ENCODE results near the gene CTNNBIP1. TPM values are rescaled to one million over a fixed set of nuclear protein-coding genes. Genes with fewer than 3 reads are reported as not detected.

The CTNNBIP1 gene
- total RNA-seq, 4 donors from 2014 or later: 17.0 to 27.2 (median 23.4) TPM

DNA sequence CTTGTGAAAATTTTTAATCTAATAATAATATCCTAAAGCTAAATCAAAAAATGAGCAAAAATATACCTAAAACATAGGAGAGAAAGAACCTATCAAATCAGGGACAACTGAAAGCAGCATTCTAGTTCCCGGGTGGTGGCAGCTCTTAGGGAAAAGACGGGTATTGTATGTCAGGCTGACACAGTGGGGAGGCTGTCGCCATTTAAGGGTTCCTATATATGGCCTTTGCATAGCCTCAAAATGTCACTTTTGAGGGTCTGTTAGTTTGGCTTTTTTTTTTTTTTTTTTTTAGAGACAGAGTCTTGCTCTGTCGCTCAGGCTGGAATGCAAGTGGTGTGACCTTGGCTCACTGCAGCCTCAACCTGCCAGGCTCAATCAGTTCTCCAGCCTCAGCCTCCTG lies 92.3 kb downstream of the CTNNBIP1 start:
- Histone ChIP-seq H3K9me3 (no peaks in the 10 kb centered on the region), H3K4me1 (peaks cover 8 to 38% (median 32%) of the 10 kb centered on the region in 4 donors), H3K27ac (replicated peaks in 1 of 4) (no peak overlapping the region), H3K4me3 (no peak overlapping the region), H3K36me3 (no peaks in the 10 kb centered on the region), H3K27me3 (no peaks in the 10 kb centered on the region)
- 89% methylated on average over 4 of the region's 4 CpGs for WGBS
- DNase-seq (ENCODE audit: extremely low spot score): no peak
- TF ChIP-seq, protein P1, sequence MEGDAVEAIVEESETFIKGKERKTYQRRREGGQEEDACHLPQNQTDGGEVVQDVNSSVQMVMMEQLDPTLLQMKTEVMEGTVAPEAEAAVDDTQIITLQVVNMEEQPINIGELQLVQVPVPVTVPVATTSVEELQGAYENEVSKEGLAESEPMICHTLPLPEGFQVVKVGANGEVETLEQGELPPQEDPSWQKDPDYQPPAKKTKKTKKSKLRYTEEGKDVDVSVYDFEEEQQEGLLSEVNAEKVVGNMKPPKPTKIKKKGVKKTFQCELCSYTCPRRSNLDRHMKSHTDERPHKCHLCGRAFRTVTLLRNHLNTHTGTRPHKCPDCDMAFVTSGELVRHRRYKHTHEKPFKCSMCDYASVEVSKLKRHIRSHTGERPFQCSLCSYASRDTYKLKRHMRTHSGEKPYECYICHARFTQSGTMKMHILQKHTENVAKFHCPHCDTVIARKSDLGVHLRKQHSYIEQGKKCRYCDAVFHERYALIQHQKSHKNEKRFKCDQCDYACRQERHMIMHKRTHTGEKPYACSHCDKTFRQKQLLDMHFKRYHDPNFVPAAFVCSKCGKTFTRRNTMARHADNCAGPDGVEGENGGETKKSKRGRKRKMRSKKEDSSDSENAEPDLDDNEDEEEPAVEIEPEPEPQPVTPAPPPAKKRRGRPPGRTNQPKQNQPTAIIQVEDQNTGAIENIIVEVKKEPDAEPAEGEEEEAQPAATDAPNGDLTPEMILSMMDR (IDR thresholded peaks at IDR 0.05): no peak
- TF ChIP-seq POLR2AphosphoS5 (IDR thresholded peaks at IDR 0.05): no peak
- TF ChIP-seq POLR2A (IDR thresholded peaks at IDR 0.05; ENCODE audit: low read depth): no peak
- no peak for TF ChIP-seq EP300 (IDR thresholded peaks at IDR 0.05)
- intact Hi-C loops (cut with DNase I): no loop called here

DNA sequence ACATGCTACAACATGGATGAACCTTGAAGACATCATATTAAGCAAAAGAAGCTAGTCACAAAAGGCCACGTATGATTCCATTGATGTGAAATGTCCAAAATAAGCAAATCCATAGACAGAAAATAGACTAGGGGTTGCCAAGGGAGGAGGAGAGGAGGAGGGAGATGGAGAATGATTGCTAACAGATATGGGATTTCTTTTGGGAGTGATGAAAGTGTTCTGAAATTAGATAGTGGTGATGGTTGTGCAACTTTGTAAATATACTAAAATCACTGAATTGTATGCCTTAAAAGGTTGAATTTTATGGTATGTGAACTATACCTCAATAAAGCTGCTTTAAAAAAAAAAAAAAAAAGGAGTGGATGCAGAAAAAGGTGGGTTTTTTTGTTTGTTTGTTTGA lies 93.9 kb downstream of the CTNNBIP1 start:
- no peaks in the 10 kb centered on the region for H3K36me3 ChIP-seq
- WGBS: 35% methylated on average over 1 of the region's 1 CpG

DNA sequence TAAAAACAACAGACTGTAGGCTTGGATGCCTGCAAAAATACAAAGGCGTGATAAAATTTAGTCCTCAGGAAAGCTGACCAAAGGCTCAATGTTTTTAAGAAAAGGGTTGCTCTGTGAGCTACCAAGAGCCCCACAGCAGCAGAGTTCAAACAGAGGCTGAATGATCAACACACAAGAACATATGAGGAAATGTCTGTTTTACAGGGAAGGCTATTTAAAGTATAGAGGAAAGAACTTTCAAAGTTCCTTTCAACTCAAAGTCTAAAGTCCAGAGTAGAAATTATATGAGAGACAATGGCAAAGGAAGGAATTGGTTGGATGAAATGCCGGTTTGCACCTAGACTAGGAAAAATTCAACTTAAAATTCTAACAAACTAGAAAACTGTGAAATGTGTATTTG lies 94.9 kb downstream of the CTNNBIP1 start:
- TF ChIP-seq POLR2A (IDR thresholded peaks at IDR 0.05; ENCODE audit: low read depth) (no peak), EP300 (IDR thresholded peaks at IDR 0.05) (no peak)

More for the DNA sequence above, 93.9 kb downstream of the CTNNBIP1 start:
- H3K9me3 ChIP-seq: no peaks in the 10 kb centered on the region
- no peaks in the 10 kb centered on the region for H3K27me3 ChIP-seq
- H3K27ac ChIP-seq (replicated peaks in 1 of 4): no peak overlapping the region
- no peak overlapping the region for H3K4me3 ChIP-seq
- intact Hi-C loops (cut with DNase I): no loop called here
- H3K4me1 ChIP-seq: peaks cover 12 to 31% (median 28%) of the 10 kb centered on the region in 4 donors
- no peak for TF ChIP-seq EP300 (IDR thresholded peaks at IDR 0.05)
- no peak for TF ChIP-seq POLR2AphosphoS5 (IDR thresholded peaks at IDR 0.05)
- no peak for TF ChIP-seq POLR2A (IDR thresholded peaks at IDR 0.05; ENCODE audit: low read depth)
- TF ChIP-seq, protein P1 (IDR thresholded peaks at IDR 0.05): no peak
- DNase-seq (ENCODE audit: extremely low spot score): no peak

GRCh38 chr1:9814619-9815018 lies 95.5 kb downstream of the CTNNBIP1 start:
- TF ChIP-seq, protein P1 (IDR thresholded peaks at IDR 0.05): no peak
- TF ChIP-seq POLR2AphosphoS5 (IDR thresholded peaks at IDR 0.05) (no peak), POLR2A (IDR thresholded peaks at IDR 0.05; ENCODE audit: low read depth) (no peak), EP300 (IDR thresholded peaks at IDR 0.05) (no peak)
- intact Hi-C loops (cut with DNase I): no loop called here
- no peak overlapping the region for H3K27ac ChIP-seq (replicated peaks in 1 of 4)
- no peaks in the 10 kb centered on the region for H3K36me3 ChIP-seq
- 91% methylated on average over 6 of the region's 6 CpGs for WGBS
- no peaks in the 10 kb centered on the region for H3K27me3 ChIP-seq
- no peak overlapping the region for H3K4me3 ChIP-seq
- peaks cover 22 to 41% (median 33%) of the 10 kb centered on the region in 4 donors for H3K4me1 ChIP-seq
- no peak for DNase-seq (ENCODE audit: extremely low spot score)
- H3K9me3 ChIP-seq: no peaks in the 10 kb centered on the region

More for the DNA sequence above, 94.9 kb downstream of the CTNNBIP1 start:
- H3K4me1 ChIP-seq: peaks cover 20 to 36% (median 31%) of the 10 kb centered on the region in 4 donors
- no peak overlapping the region for H3K27ac ChIP-seq (replicated peaks in 1 of 4)
- no peaks in the 10 kb centered on the region for H3K9me3 ChIP-seq
- H3K36me3 ChIP-seq: no peaks in the 10 kb centered on the region
- no peak for DNase-seq (ENCODE audit: extremely low spot score)
- no peaks in the 10 kb centered on the region for H3K27me3 ChIP-seq
- 91% methylated on average over 2 of the region's 2 CpGs for WGBS
- intact Hi-C loops (cut with DNase I): no loop called here
- H3K4me3 ChIP-seq: no peak overlapping the region

DNA sequence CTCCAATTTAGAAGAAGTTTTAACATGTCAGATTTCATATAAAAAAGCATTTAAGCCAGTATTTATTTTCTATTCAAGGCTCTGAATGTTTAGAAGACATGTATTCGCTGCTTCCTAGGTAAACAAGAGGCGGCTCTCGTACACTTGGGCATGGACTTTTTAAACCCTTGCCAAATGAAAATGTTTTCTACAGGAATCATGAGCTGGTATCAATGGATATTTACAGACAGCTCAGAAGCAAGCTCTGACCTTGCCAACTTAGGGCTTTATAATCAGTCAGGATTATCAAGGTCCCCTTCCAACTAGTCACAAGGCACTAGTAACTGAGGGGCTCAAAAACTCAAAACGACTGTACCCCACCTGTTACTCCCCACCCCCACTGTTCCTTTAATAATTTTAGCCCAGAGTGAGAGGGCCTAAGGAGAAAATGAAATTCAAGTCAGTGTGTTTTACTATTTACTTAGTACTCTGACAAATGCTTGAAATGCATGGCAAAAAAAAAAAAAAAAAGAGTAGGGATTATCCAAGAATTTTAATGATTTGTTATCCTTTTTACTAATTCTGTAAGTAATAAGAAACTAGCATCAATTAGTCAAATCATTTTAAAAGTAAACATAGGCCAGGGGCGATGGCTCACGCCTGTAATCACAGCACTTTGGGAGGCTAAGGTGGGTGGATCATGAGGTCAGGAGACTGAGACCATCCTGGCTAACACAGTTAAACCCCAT lies 98.7 kb downstream of the CTNNBIP1 start:
- Histone ChIP-seq H3K36me3 (no peaks in the 10 kb centered on the region), H3K27me3 (no peaks in the 10 kb centered on the region), H3K4me3 (no peak overlapping the region), H3K27ac (replicated peaks in 1 of 4) (no peak overlapping the region), H3K4me1 (peaks cover 33 to 52% (median 46%) of the 10 kb centered on the region in 4 donors), H3K9me3 (no peaks in the 10 kb centered on the region)
- 84% methylated on average over 6 of the region's 6 CpGs for WGBS
- intact Hi-C loops (cut with DNase I): no loop called here
- DNase-seq (ENCODE audit: extremely low spot score): no peak
- no peak for TF ChIP-seq POLR2A (IDR thresholded peaks at IDR 0.05; ENCODE audit: low read depth)
- no peak for TF ChIP-seq POLR2AphosphoS5 (IDR thresholded peaks at IDR 0.05)
- TF ChIP-seq EP300 (IDR thresholded peaks at IDR 0.05): no peak
- TF ChIP-seq, protein P1 (IDR thresholded peaks at IDR 0.05): no peak

Measured in esophagus muscularis mucosa (tissue), 4 donors.